HL-60 (cell line): ENCODE measurements around the gene CPN1.

ENCODE experiments used
- CTCF ChIP-seq: IDR thresholded peaks from one replicate; pipeline ENCODE4 v1.5.1; 2011; ENCODE audit warnings: low read length, control low read depth, inconsistent platforms; ENCODE audit not compliant: insufficient read depth
- GABPA ChIP-seq: IDR thresholded peaks from 2 replicates; pipeline ENCODE4 v1.6.1; 2012; ENCODE audit warnings: low read depth
- POLR2AphosphoS5 ChIP-seq: IDR thresholded peaks from 2 replicates; pipeline ENCODE4 v1.6.1; 2012; ENCODE audit warnings: low read depth
- REST ChIP-seq: IDR thresholded peaks from 2 replicates; pipeline ENCODE4 v1.6.1; 2012; ENCODE audit warnings: low read depth; ENCODE audit not compliant: insufficient replicate concordance
- SPI1 ChIP-seq: IDR thresholded peaks from 2 replicates; pipeline ENCODE4 v1.6.1; 2012; ENCODE audit warnings: low read depth, mild to moderate bottlenecking, borderline replicate concordance

- TF ChIP-seq POLR2AphosphoS5 (no peak), CTCF (no peak), GABPA (no peak), REST (no peak), SPI1 (no peak)
Measured at GRCh38 chr10:100037758-100038315, 43.8 kb downstream of the CPN1 start.
